ENCODE measurements around the gene SLA2. TPM values are rescaled to one million over a fixed set of nuclear protein-coding genes. Genes with fewer than 3 reads are reported as not detected.

SLA2 gene
- total RNA-seq, 1 experiment from 2014 or later, result 0.13 TPM

GRCh38 chr20:36579996-36580545, 65.9 kb downstream of the SLA2 start:
- in situ Hi-C loops (cut with HindIII; ENCODE audit: low pct_unique_long_range_greater_than_20kb, low sequenced_read_pairs) (no loop called here), intact Hi-C loops (cut with micrococcal nuclease; ENCODE audit: unreplicated experiment) (no loop called here)
- no peaks in the 10 kb centered on the region for H3K9me3 ChIP-seq (ENCODE audit: control insufficient read depth, insufficient read depth, low read depth, low read length)
- BruUV-seq (replicated peaks), result no TSS peak
- H3K4me1 ChIP-seq (ENCODE audit: control insufficient read depth, insufficient read depth, low read length), result peaks cover 11% of the 10 kb centered on the region; the same call in 1 of the 2 replicates
- H3K27me3 ChIP-seq (ENCODE audit: control insufficient read depth, insufficient read depth, low read length), result no peaks in the 10 kb centered on the region
- ATAC-seq, result no peak
- ChIA-PET CTCF (no interaction called here), POLR2A (no interaction called here)
- no peaks in the 10 kb centered on the region for H3K36me3 ChIP-seq (ENCODE audit: control insufficient read depth, insufficient read depth, low read length)
- H3K27ac ChIP-seq (ENCODE audit: low read length), result no peak overlapping the region
- TF ChIP-seq TCF7L2 (IDR thresholded peaks at IDR 0.05; ENCODE audit: low read depth, low read length) (no peak), REST (IDR thresholded peaks at IDR 0.05; ENCODE audit: insufficient read depth in 1 of 2, low read depth in 2 of 2, low read length in 1 of 2) (no peak), SIN3A (IDR thresholded peaks at IDR 0.05; ENCODE audit: borderline replicate concordance, insufficient read depth, low read depth, low read length) (no peak), POLR2AphosphoS5 (IDR thresholded peaks at IDR 0.05; ENCODE audit: low read depth, low read length) (no peak)
- H3K4me3 ChIP-seq (ENCODE audit: low read depth in 2 of 2, low read length in 2 of 2), result no peak overlapping the region
- no peak for DNase-seq (ENCODE audit: low read depth, low spot score)

DNA sequence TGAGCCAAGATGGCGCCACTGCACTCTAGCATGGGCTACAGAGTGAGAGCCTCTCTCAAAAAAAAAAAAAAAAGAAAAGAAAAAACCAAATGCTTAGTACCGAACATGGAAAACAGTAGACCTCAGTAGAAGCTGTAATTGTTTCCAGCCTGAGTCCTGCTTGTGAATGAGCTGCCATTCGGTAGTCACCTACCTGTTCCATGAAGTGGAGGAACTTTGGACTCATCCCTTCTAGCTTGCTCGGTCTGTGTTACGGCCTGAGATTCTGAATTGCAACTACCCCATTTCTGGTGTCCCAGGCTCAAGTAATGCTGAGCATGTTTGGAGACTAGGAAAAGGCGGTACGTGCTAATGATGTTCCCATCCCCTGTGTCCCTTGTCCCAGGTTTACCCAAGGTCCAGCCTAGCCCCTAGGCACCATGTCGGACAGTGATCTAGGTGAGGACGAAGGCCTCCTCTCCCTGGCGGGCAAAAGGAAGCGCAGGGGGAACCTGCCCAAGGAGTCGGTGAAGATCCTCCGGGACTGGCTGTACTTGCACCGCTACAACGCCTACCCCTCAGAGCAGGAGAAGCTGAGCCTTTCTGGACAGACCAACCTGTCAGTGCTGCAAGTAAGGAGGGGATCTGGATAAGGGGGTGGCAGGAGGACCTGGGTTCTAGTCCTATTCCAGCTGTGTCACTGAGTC, 67.5 kb downstream of the SLA2 start:
- in situ Hi-C loops (cut with HindIII; ENCODE audit: low pct_unique_long_range_greater_than_20kb, low sequenced_read_pairs), result no loop called here
- Histone ChIP-seq H3K4me1 (ENCODE audit: control insufficient read depth, insufficient read depth, low read length) (peaks cover 11% of the 10 kb centered on the region; the same call in 1 of the 2 replicates), H3K9me3 (ENCODE audit: control insufficient read depth, insufficient read depth, low read depth, low read length) (no peaks in the 10 kb centered on the region), H3K36me3 (ENCODE audit: control insufficient read depth, insufficient read depth, low read length) (no peaks in the 10 kb centered on the region), H3K27me3 (ENCODE audit: control insufficient read depth, insufficient read depth, low read length) (no peaks in the 10 kb centered on the region), H3K4me3 (ENCODE audit: low read depth in 2 of 2, low read length in 2 of 2) (no peak overlapping the region), H3K27ac (ENCODE audit: low read length) (no peak overlapping the region)
- POLR2A ChIA-PET, result no interaction called here
- intact Hi-C loops (cut with micrococcal nuclease; ENCODE audit: unreplicated experiment), result no loop called here
- no TSS peak for BruUV-seq (replicated peaks)
- DNase-seq (ENCODE audit: low read depth, low spot score) (no peak), ATAC-seq (no peak)
- CTCF ChIA-PET, result no interaction called here
- TF ChIP-seq POLR2AphosphoS5 (IDR thresholded peaks at IDR 0.05; ENCODE audit: low read depth, low read length) (no peak), TCF7L2 (IDR thresholded peaks at IDR 0.05; ENCODE audit: low read depth, low read length) (no peak), REST (IDR thresholded peaks at IDR 0.05; ENCODE audit: insufficient read depth in 1 of 2, low read depth in 2 of 2, low read length in 1 of 2) (no peak)
